IPS-18c (cell line): ENCODE measurements around the gene CENPVL1.
"Not testable (repeated sequence)": the region's sequence is repeated elsewhere in the genome, so short reads cannot be mapped to it uniquely, and the experiment has no call there.

ENCODE experiments used
- H3K4me3 ChIP-seq: 2 replicates; pipeline ENCODE4 v1.7.0; 2013; ENCODE audit warnings: low read depth, mild to moderate bottlenecking, low read length, moderate library complexity; ENCODE audit not compliant: insufficient read depth
- H3K9me3 ChIP-seq: one replicate; pipeline ENCODE4 v1.6.1; 2013; ENCODE audit warnings: mild to moderate bottlenecking, low read length, moderate library complexity; ENCODE audit not compliant: control insufficient read depth, insufficient read depth

Gene CENPVL1

GRCh38 chrX:51710277-51711164, at the start of gene CENPVL1:
CENPVL1 (plus strand) TSS chrX:51710512; CDS start chrX:51710512, 0 bp downstream.
- not testable (repeated sequence) for H3K4me3 ChIP-seq

GRCh38 chrX:51665981-51666380, 44.3 kb upstream of the CENPVL1 start:
- H3K4me3 ChIP-seq = no peak overlapping the region
- H3K9me3 ChIP-seq = no peaks in the 10 kb centered on the region

More at GRCh38 chrX:51710277-51711164, at the start of gene CENPVL1:
- not testable (repeated sequence) for H3K9me3 ChIP-seq

GRCh38 chrX:51679689-51680433, 30.5 kb upstream of the CENPVL1 start:
- not testable (repeated sequence) for H3K4me3 ChIP-seq

GRCh38 chrX:51681808-51682719, 28.2 kb upstream of the CENPVL1 start:
- H3K4me3 ChIP-seq, H3K9me3 ChIP-seq: not testable (repeated sequence)

More at GRCh38 chrX:51679689-51680433, 30.5 kb upstream of the CENPVL1 start:
- not testable (repeated sequence) for H3K9me3 ChIP-seq

GRCh38 chrX:51682720-51683062, 27.6 kb upstream of the CENPVL1 start, which contains the start of gene CENPVL2:
CENPVL2 (minus strand) TSS chrX:51682831; CDS start chrX:51682831, 0 bp downstream.
- not testable (repeated sequence) for H3K9me3 ChIP-seq, H3K4me3 ChIP-seq

GRCh38 chrX:51694254-51694653, 16.1 kb upstream of the CENPVL1 start:
- Histone ChIP-seq H3K9me3 (no peaks in the 10 kb centered on the region), H3K4me3 (no peak overlapping the region)

GRCh38 chrX:51697397-51697796, 12.9 kb upstream of the CENPVL1 start:
- no peak overlapping the region for H3K4me3 ChIP-seq
- H3K9me3 ChIP-seq = no peaks in the 10 kb centered on the region

- H3K9me3 ChIP-seq, H3K4me3 ChIP-seq: not testable (repeated sequence)
Measured at GRCh38 chrX:51712943-51713647, 2.8 kb downstream of the CENPVL1 start.

- Histone ChIP-seq H3K9me3 (peaks cover 2% of the 10 kb centered on the region), H3K4me3 (no peak overlapping the region)
Measured at GRCh38 chrX:51728202-51728601, 17.9 kb downstream of the CENPVL1 start.

- H3K9me3 ChIP-seq = no peaks in the 10 kb centered on the region
Measured at GRCh38 chrX:51737091-51737490, 26.8 kb downstream of the CENPVL1 start.

GRCh38 chrX:51742586-51742985, 32.3 kb downstream of the CENPVL1 start:
- peaks cover 4% of the 10 kb centered on the region for H3K9me3 ChIP-seq
- H3K4me3 ChIP-seq = no peak overlapping the region

More at GRCh38 chrX:51737091-51737490, 26.8 kb downstream of the CENPVL1 start:
- no peak overlapping the region for H3K4me3 ChIP-seq

GRCh38 chrX:51743179-51743957, 33.1 kb downstream of the CENPVL1 start, which contains the start of gene GSPT2:
GSPT2 (plus strand) TSS chrX:51743442; CDS start chrX:51743627, 185 bp downstream.
- peaks cover 4% of the 10 kb centered on the region for H3K9me3 ChIP-seq
- H3K4me3 ChIP-seq = peak within 1 kb of the TSS; percentile 71

GRCh38 chrX:51747671-51748070, 37.4 kb downstream of the CENPVL1 start:
- Histone ChIP-seq H3K9me3 (peaks cover 7% of the 10 kb centered on the region), H3K4me3 (no peak overlapping the region)

- peaks cover 4% of the 10 kb centered on the region for H3K9me3 ChIP-seq
- no peak overlapping the region for H3K4me3 ChIP-seq
Measured at GRCh38 chrX:51759055-51759839, 48.9 kb downstream of the CENPVL1 start.

GRCh38 chrX:51760657-51761056, 50.3 kb downstream of the CENPVL1 start:
- Histone ChIP-seq H3K9me3 (peaks cover 4% of the 10 kb centered on the region), H3K4me3 (no peak overlapping the region)
